Measurements from ENCODE around the gene TTLL4. TPM values are rescaled to one million over a fixed set of nuclear protein-coding genes. Genes with fewer than 3 reads are reported as not detected.

TTLL4 gene
- total RNA-seq, 1 donor from 2014 or later: 47.3 TPM

- no peaks in the 10 kb centered on the region for H3K4me1 Mint-ChIP-seq (ENCODE audit: unreplicated experiment)
- H3K27me3 Mint-ChIP-seq (ENCODE audit: unreplicated experiment): peaks cover 5% of the 10 kb centered on the region
- TF ChIP-seq CTCF (IDR thresholded peaks at IDR 0.05; ENCODE audit: unreplicated experiment): no peak
- H3K36me3 Mint-ChIP-seq (ENCODE audit: low read depth, unreplicated experiment): peaks cover 39% of the 10 kb centered on the region
- no peak for DNase-seq (ENCODE audit: low spot score)
- no peak overlapping the region for H3K27ac Mint-ChIP-seq (ENCODE audit: unreplicated experiment)
- peaks cover 5% of the 10 kb centered on the region for H3K9me3 Mint-ChIP-seq (ENCODE audit: unreplicated experiment)
- no peak overlapping the region for H3K4me3 Mint-ChIP-seq (ENCODE audit: unreplicated experiment)
These were observed 63.2 kb downstream of the TTLL4 start for GRCh38 chr2:218773881-218774280.

- peaks cover 9% of the 10 kb centered on the region for H3K4me1 Mint-ChIP-seq (ENCODE audit: unreplicated experiment)
- peaks cover 5% of the 10 kb centered on the region for H3K27me3 Mint-ChIP-seq (ENCODE audit: unreplicated experiment)
- no peak overlapping the region for H3K27ac Mint-ChIP-seq (ENCODE audit: unreplicated experiment)
- H3K4me3 Mint-ChIP-seq (ENCODE audit: unreplicated experiment): no peak overlapping the region
- peaks cover 5% of the 10 kb centered on the region for H3K9me3 Mint-ChIP-seq (ENCODE audit: unreplicated experiment)
- no peak for TF ChIP-seq CTCF (IDR thresholded peaks at IDR 0.05; ENCODE audit: unreplicated experiment)
- DNase-seq (ENCODE audit: low spot score): no peak
- H3K36me3 Mint-ChIP-seq (ENCODE audit: low read depth, unreplicated experiment): peaks cover 39% of the 10 kb centered on the region
These were observed 65.9 kb downstream of the TTLL4 start for GRCh38 chr2:218776488-218776887.

- Mint-ChIP-seq H3K9me3 (ENCODE audit: unreplicated experiment) (peaks cover 5% of the 10 kb centered on the region), H3K4me3 (ENCODE audit: unreplicated experiment) (peak overlapping the region; percentile 76), H3K27ac (ENCODE audit: unreplicated experiment) (no peak overlapping the region), H3K27me3 (ENCODE audit: unreplicated experiment) (peaks cover 7% of the 10 kb centered on the region), H3K4me1 (ENCODE audit: unreplicated experiment) (peaks cover 12% of the 10 kb centered on the region), H3K36me3 (ENCODE audit: low read depth, unreplicated experiment) (peaks cover 32% of the 10 kb centered on the region)
- no peak for DNase-seq (ENCODE audit: low spot score)
- TF ChIP-seq CTCF (IDR thresholded peaks at IDR 0.05; ENCODE audit: unreplicated experiment): no peak
These were observed 66.8 kb downstream of the TTLL4 start for GRCh38 chr2:218777276-218777990.

- TF ChIP-seq CTCF (IDR thresholded peaks at IDR 0.05; ENCODE audit: unreplicated experiment): no peak
- Mint-ChIP-seq H3K9me3 (ENCODE audit: unreplicated experiment) (peaks cover 5% of the 10 kb centered on the region), H3K27ac (ENCODE audit: unreplicated experiment) (no peak overlapping the region), H3K27me3 (ENCODE audit: unreplicated experiment) (peaks cover 11% of the 10 kb centered on the region), H3K4me1 (ENCODE audit: unreplicated experiment) (peaks cover 26% of the 10 kb centered on the region), H3K4me3 (ENCODE audit: unreplicated experiment) (no peak overlapping the region), H3K36me3 (ENCODE audit: low read depth, unreplicated experiment) (peaks cover 16% of the 10 kb centered on the region)
- DNase-seq (ENCODE audit: low spot score): no peak
These were observed 69.4 kb downstream of the TTLL4 start for GRCh38 chr2:218780046-218780445.

GRCh38 chr2:218780851-218781690 is 70.4 kb downstream of the TTLL4 start:
- Mint-ChIP-seq H3K36me3 (ENCODE audit: low read depth, unreplicated experiment) (peaks cover 9% of the 10 kb centered on the region), H3K27ac (ENCODE audit: unreplicated experiment) (peak overlapping the region; percentile 72), H3K27me3 (ENCODE audit: unreplicated experiment) (peaks cover 11% of the 10 kb centered on the region), H3K4me3 (ENCODE audit: unreplicated experiment) (peak overlapping the region; percentile 88), H3K9me3 (ENCODE audit: unreplicated experiment) (peaks cover 5% of the 10 kb centered on the region), H3K4me1 (ENCODE audit: unreplicated experiment) (peaks cover 32% of the 10 kb centered on the region)
- TF ChIP-seq CTCF (IDR thresholded peaks at IDR 0.05; ENCODE audit: unreplicated experiment): no peak
- no peak for DNase-seq (ENCODE audit: low spot score)

Measured in endothelial cell (in vitro differentiated cells).